HEK293 (cell line): Measurements from ENCODE around the gene TBC1D17.

Experiments used
- CTCF ChIA-PET: fragments of 350-600 bp; formaldehyde crosslinking; extraction: SDS; loops from one replicate; lab custom pipeline; 2021; ENCODE audit warnings: antibody characterized with exemption; lab: Yijun Ruan, JAX
- POLR2A ChIA-PET: fragments of 300-600 bp; formaldehyde crosslinking; extraction: SDS; loops from one replicate; lab custom pipeline; 2020; ENCODE audit warnings: antibody characterized with exemption, inconsistent platforms; lab: Yijun Ruan, JAX
- H3K27ac ChIP-seq: fragments of 200-500 bp; sonication (Bioruptor generic); 2 replicates; pipeline ENCODE4 v1.5.1; 2014; ENCODE audit warnings: low read depth, low read length, control low read depth, inconsistent platforms; ENCODE audit errors: extremely low read depth
- H3K36me3 ChIP-seq, 2 experiments: fragments of 200-500 bp in 1 of 2; sonication (Bioruptor generic) in 1 of 2; 1 replicate in 1 of 2; 2 replicates in 1 of 2; pipeline ENCODE4 v1.5.1; 2014 to 2017; ENCODE audit warnings: inconsistent platforms in 2 of 2, low read length in 2 of 2; ENCODE audit not compliant: control insufficient read depth in 2 of 2, insufficient read depth in 1 of 2
- H3K4me1 ChIP-seq: fragments of 200-500 bp; sonication (Bioruptor generic); 2 replicates; pipeline ENCODE4 v1.5.1; 2014; ENCODE audit warnings: mild to moderate bottlenecking, low read length, inconsistent platforms; ENCODE audit not compliant: control insufficient read depth, insufficient read depth
- H3K4me3 ChIP-seq: 2 replicates; pipeline ENCODE4 v1.5.1; 2011; ENCODE audit warnings: low read depth, mild to moderate bottlenecking, control low read depth, low read length, moderate library complexity
- H3K9me3 ChIP-seq: fragments of 200-500 bp; sonication (Bioruptor generic); 2 replicates; pipeline ENCODE4 v1.5.1; 2014; ENCODE audit warnings: low read depth, low read length, inconsistent platforms; ENCODE audit not compliant: control insufficient read depth, insufficient read depth
- FEZF1 ChIP-seq: fragments of 450-650 bp; formaldehyde crosslinking; IDR thresholded peaks from 2 replicates; pipeline ENCODE4 v1.5.1; 2016; ENCODE audit warnings: missing biosample characterization, missing genetic modification characterization
- HOXA7 ChIP-seq: sonication (generic); formaldehyde crosslinking; IDR thresholded peaks from 2 replicates; pipeline ENCODE4 v1.8.1; 2022; ENCODE audit warnings: missing genetic modification reagents, borderline replicate concordance
- PRDM6 ChIP-seq: fragments of 450-650 bp; formaldehyde crosslinking; IDR thresholded peaks from 2 replicates; pipeline ENCODE4 v1.5.1; 2017; ENCODE audit warnings: missing biosample characterization, missing genetic modification characterization
- SP7 ChIP-seq: fragments of 450-650 bp; formaldehyde crosslinking; IDR thresholded peaks from 2 replicates; pipeline ENCODE4 v1.5.1; 2016; ENCODE audit warnings: missing biosample characterization, missing genetic modification characterization
- TCF7L2 ChIP-seq: IDR thresholded peaks from 2 replicates; pipeline ENCODE4 v1.6.1; 2011; ENCODE audit warnings: low read depth, mild to moderate bottlenecking, inconsistent platforms, low read length, moderate library complexity, borderline replicate concordance
- ZNF140 ChIP-seq: fragments of 450-650 bp; formaldehyde crosslinking; IDR thresholded peaks from 2 replicates; pipeline ENCODE4 v1.5.1; 2016; ENCODE audit warnings: missing biosample characterization, missing genetic modification characterization
- ZNF202 ChIP-seq: fragments of 450-650 bp; formaldehyde crosslinking; IDR thresholded peaks from 2 replicates; pipeline ENCODE4 v1.5.1; 2016; ENCODE audit warnings: missing biosample characterization, missing genetic modification characterization, borderline replicate concordance
- ZNF239 ChIP-seq: fragments of 450-650 bp; formaldehyde crosslinking; IDR thresholded peaks from 2 replicates; pipeline ENCODE4 v1.5.1; 2016; ENCODE audit warnings: missing biosample characterization, missing genetic modification characterization
- ZNF350 ChIP-seq: fragments of 450-650 bp; formaldehyde crosslinking; IDR thresholded peaks from 2 replicates; pipeline ENCODE4 v1.5.0; 2017; ENCODE audit warnings: missing biosample characterization, mild to moderate bottlenecking, missing genetic modification characterization
- ZNF366 ChIP-seq: fragments of 450-650 bp; formaldehyde crosslinking; conservative IDR thresholded peaks from 2 replicates; pipeline ENCODE4 v1.5.1; 2016; ENCODE audit warnings: missing biosample characterization, missing genetic modification characterization
- ZNF391 ChIP-seq: fragments of 450-650 bp; formaldehyde crosslinking; IDR thresholded peaks from 2 replicates; pipeline ENCODE4 v1.5.1; 2016; ENCODE audit warnings: low read depth, missing biosample characterization, missing genetic modification characterization, borderline replicate concordance
- ZNF416 ChIP-seq: fragments of 450-650 bp; formaldehyde crosslinking; IDR thresholded peaks from 2 replicates; pipeline ENCODE4 v1.5.1; 2016; ENCODE audit warnings: missing biosample characterization, missing genetic modification characterization
- ZNF510 ChIP-seq: fragments of 450-650 bp; formaldehyde crosslinking; IDR thresholded peaks from 2 replicates; pipeline ENCODE4 v1.5.1; 2018; ENCODE audit warnings: mild to moderate bottlenecking, missing genetic modification characterization, missing biosample characterization; ENCODE audit not compliant: insufficient replicate concordance
- ZNF654 ChIP-seq: fragments of 450-650 bp; formaldehyde crosslinking; IDR thresholded peaks from 2 replicates; pipeline ENCODE4 v1.5.1; 2016; ENCODE audit warnings: low read depth, missing biosample characterization, missing genetic modification characterization
- TF ChIP-seq, protein P1 (sequence below): fragments of 450-650 bp; formaldehyde crosslinking; IDR thresholded peaks from 2 replicates; pipeline ENCODE4 v1.5.1; 2017; ENCODE audit warnings: missing biosample characterization, missing genetic modification characterization

The TBC1D17 gene

DNA sequence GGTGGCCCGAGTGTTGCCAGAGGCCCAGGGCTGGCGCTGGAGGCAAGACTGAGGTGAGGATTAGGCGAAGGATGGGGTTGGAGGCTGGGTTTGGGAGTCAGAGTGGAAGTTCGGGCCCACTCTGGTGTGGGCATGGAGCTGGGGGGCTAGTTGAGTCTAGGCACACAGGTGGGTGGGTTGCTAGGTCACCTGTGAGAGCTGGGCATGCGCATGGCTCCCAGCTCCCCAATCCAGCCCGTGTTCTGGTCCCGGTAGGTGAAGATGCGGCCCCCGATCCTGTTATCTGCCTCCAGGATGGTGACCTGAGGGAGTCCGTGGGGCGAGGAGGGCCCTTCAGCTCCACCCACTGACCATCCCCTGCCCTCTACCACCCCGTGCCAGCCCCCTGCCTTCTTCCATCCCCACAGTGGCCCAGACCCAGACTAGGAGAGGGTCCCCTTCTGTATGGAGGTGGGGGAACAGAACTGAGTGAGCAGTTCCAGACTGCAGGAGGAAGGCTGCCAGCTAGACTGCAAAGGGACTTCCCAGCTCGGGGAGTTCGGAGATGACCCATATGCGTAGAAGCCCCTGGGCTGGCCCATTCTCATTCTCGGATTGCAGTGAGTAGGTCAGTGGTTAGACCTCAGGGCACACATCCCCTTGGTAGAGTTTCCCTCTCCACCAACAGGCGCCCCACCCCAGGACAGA lies 17.5 kb downstream of the TBC1D17 start (continued):
- TF ChIP-seq PRDM6 (tag by site-specific recombination) (no peak), ZNF416 (no peak), SP7 (tag by site-specific recombination) (no peak), ZNF202 (tag by site-specific recombination) (no peak), ZNF350 (no peak), ZNF654 (no peak), HOXA7 (CRISPR knock-in tag) (no peak)
- TF ChIP-seq, protein P1, sequence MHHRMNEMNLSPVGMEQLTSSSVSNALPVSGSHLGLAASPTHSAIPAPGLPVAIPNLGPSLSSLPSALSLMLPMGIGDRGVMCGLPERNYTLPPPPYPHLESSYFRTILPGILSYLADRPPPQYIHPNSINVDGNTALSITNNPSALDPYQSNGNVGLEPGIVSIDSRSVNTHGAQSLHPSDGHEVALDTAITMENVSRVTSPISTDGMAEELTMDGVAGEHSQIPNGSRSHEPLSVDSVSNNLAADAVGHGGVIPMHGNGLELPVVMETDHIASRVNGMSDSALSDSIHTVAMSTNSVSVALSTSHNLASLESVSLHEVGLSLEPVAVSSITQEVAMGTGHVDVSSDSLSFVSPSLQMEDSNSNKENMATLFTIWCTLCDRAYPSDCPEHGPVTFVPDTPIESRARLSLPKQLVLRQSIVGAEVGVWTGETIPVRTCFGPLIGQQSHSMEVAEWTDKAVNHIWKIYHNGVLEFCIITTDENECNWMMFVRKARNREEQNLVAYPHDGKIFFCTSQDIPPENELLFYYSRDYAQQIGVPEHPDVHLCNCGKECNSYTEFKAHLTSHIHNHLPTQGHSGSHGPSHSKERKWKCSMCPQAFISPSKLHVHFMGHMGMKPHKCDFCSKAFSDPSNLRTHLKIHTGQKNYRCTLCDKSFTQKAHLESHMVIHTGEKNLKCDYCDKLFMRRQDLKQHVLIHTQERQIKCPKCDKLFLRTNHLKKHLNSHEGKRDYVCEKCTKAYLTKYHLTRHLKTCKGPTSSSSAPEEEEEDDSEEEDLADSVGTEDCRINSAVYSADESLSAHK, result no peak

GRCh38 chr19:49895566-49896297 lies 18.2 kb downstream of the TBC1D17 start:
- ChIA-PET POLR2A (interaction anchor here (0.6 kb wide), 1 partner anchor 9 kb away, joined by 4 read pairs; no protein-coding TSS in a partner anchor), CTCF (no interaction called here)
- Histone ChIP-seq H3K9me3 (no peaks in the 10 kb centered on the region), H3K36me3 (no peaks in the 10 kb centered on the region), H3K4me1 (no peaks in the 10 kb centered on the region), H3K4me3 (no peak overlapping the region), H3K27ac (no peak overlapping the region)
- TF ChIP-seq ZNF239 (tag by site-specific recombination) (no peak), ZNF416 (no peak)

DNA sequence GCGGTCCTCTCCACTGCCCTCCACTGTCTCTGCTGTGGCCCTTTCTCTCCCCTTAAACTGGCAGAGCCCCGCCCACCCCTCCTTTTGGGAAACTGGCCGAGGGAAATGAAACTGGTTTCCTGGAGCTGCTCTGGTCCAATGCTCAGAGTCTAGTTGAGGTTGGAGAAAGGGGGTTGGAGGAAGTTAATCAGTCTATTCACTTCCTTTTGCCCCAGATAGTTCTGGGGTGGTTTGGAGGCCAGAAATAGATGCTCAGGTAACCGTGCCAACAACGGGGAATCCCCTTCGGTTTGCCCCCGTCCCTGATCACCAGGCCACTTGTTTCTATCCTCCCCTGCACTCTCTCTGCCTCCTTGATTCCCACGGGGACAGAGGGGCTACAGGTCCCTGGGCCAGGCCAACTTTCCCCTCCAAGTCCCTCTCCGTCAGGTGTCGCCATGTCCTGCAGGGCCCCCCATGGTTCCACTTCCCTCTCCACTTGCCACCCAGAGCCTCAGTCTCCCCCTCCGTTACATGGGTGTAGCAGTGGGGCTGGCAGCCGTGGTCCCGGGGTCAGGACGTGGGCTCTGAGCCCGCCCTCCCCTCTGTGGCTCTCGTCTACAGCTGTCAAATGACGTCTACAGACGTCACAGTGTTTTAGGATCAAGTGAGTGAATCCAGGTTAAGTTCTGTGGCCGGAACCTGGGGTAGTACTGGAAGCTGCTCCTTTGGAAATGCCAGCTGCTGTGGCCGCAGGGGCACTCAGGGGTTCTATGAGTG lies 19.5 kb downstream of the TBC1D17 start, which contains the start of gene IL4I1:
IL4I1 (minus strand) TSS at position 25 of the 759 bp plus-strand sequence. CDS start 727 bp downstream, outside the sequence.
- no peak within 1 kb of the TSS for H3K27ac ChIP-seq
- ChIA-PET CTCF (no interaction called here), POLR2A (no interaction called here)
- no peaks in the 10 kb centered on the region for H3K4me1 ChIP-seq
- no peaks in the 10 kb centered on the region for H3K36me3 ChIP-seq
- no peak within 1 kb of the TSS for H3K4me3 ChIP-seq
- TF ChIP-seq TCF7L2 (no peak), FEZF1 (tag by site-specific recombination) (no peak), ZNF366 (tag by site-specific recombination) (0 out of 2 replicates have a peak, but pooled peaks have one; percentile 13), ZNF510 (tag by site-specific recombination) (no peak), ZNF140 (no peak), ZNF391 (tag by site-specific recombination) (no peak)
- H3K9me3 ChIP-seq, result no peaks in the 10 kb centered on the region
